ENCODE results near the gene FEV. TPM values are rescaled to one million over a fixed set of nuclear protein-coding genes. Genes with fewer than 3 reads are reported as not detected.

FEV gene
- total RNA-seq, 1 donor from 2014 or later = 0.56 TPM

- TF ChIP-seq CTCF (IDR thresholded peaks at IDR 0.05; ENCODE audit: unreplicated experiment) = no peak
- DNase-seq (ENCODE audit: low spot score) = no peak
These were observed 3.2 kb upstream of the FEV start for GRCh38 chr2:218988164-218988563.

DNA sequence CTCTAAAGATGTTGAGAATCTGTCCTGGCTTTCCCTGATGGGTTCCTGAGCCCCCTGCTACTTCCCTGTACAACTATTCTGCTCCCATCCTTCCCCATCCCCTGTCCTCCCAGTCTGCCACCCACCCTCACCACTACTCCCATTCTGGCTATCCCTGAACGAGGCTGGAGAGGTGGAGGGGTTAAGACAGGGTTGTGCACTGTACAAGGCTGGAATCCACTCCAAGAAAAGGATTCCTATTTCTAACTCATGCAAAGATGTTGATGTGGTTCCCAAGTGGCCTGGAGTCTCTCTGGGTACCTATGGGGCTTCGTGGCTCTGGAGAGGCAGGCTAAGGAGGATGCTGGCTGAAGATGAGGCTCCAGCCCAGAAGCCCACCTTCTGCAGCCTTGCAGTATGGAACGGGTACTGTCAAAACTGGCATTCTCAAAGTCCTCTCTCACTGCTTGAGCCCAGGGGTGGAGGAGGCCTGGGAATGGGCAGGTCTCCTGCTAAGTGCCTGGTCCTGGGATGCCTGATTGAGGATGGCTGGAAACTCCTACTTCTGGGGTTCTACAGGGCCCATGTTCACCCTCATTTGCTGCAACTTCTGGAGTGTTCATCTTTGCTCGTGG is 1.3 kb upstream of the FEV start:
- no peaks in the 10 kb centered on the region for H3K36me3 Mint-ChIP-seq (ENCODE audit: low read depth, unreplicated experiment)
- H3K4me1 Mint-ChIP-seq (ENCODE audit: unreplicated experiment) = peaks cover 9% of the 10 kb centered on the region
- no peak overlapping the region for H3K4me3 Mint-ChIP-seq (ENCODE audit: unreplicated experiment)
- no peaks in the 10 kb centered on the region for H3K9me3 Mint-ChIP-seq (ENCODE audit: unreplicated experiment)
- no peak overlapping the region for H3K27ac Mint-ChIP-seq (ENCODE audit: unreplicated experiment)
- peaks cover 50% of the 10 kb centered on the region for H3K27me3 Mint-ChIP-seq (ENCODE audit: unreplicated experiment)
- no peak for TF ChIP-seq CTCF (IDR thresholded peaks at IDR 0.05; ENCODE audit: unreplicated experiment)
- no peak for DNase-seq (ENCODE audit: low spot score)

More at GRCh38 chr2:218988164-218988563, 3.2 kb upstream of the FEV start:
- Mint-ChIP-seq H3K4me3 (ENCODE audit: unreplicated experiment) (no peak overlapping the region), H3K36me3 (ENCODE audit: low read depth, unreplicated experiment) (no peaks in the 10 kb centered on the region), H3K27ac (ENCODE audit: unreplicated experiment) (no peak overlapping the region), H3K4me1 (ENCODE audit: unreplicated experiment) (peaks cover 7% of the 10 kb centered on the region), H3K9me3 (ENCODE audit: unreplicated experiment) (no peaks in the 10 kb centered on the region), H3K27me3 (ENCODE audit: unreplicated experiment) (peaks cover 44% of the 10 kb centered on the region)

DNA sequence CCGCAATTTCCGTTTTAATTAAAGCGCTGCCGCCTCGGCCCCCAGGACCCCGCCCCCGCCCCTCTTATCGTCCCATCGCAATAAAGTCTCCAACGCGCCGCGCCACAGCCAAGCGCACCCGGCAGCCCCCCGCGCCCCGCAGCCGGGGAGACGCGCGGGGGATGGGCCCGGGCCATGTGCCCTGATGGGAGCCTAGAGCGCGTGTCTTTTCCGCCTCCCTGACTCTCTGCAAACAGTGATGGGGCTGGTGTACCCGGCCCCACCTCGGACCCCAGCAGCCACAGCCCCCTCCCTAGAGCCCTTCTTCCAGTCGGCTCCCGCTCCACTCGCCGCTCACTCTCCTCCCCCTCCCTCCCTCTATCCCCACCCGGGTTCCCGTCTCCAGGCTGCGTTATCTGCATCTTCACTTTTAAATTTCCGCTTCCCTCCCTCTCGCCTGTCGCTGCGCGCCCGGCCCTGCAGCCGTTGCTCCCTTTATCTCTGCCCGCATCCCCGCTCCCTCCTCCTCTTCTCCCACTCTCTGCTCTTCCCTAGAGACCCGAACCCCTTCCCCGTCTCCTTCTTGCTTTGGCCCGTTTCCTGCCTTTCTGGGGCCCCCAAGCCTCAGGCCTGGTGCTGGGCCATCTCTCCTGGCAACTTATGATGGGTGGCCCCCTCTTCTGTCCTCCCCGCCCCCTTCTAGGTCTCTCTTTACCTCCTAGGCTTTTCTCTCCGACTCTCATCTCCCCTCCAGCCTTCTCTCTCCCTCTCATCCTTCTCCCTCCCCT is 524 bp upstream of the FEV start:
- no peak for TF ChIP-seq CTCF (IDR thresholded peaks at IDR 0.05; ENCODE audit: unreplicated experiment)
- DNase-seq (ENCODE audit: low spot score) = no peak
- Mint-ChIP-seq H3K4me1 (ENCODE audit: unreplicated experiment) (peaks cover 13% of the 10 kb centered on the region), H3K27me3 (ENCODE audit: unreplicated experiment) (peaks cover 53% of the 10 kb centered on the region), H3K4me3 (ENCODE audit: unreplicated experiment) (no peak overlapping the region), H3K9me3 (ENCODE audit: unreplicated experiment) (no peaks in the 10 kb centered on the region), H3K27ac (ENCODE audit: unreplicated experiment) (no peak overlapping the region), H3K36me3 (ENCODE audit: low read depth, unreplicated experiment) (no peaks in the 10 kb centered on the region)

DNA sequence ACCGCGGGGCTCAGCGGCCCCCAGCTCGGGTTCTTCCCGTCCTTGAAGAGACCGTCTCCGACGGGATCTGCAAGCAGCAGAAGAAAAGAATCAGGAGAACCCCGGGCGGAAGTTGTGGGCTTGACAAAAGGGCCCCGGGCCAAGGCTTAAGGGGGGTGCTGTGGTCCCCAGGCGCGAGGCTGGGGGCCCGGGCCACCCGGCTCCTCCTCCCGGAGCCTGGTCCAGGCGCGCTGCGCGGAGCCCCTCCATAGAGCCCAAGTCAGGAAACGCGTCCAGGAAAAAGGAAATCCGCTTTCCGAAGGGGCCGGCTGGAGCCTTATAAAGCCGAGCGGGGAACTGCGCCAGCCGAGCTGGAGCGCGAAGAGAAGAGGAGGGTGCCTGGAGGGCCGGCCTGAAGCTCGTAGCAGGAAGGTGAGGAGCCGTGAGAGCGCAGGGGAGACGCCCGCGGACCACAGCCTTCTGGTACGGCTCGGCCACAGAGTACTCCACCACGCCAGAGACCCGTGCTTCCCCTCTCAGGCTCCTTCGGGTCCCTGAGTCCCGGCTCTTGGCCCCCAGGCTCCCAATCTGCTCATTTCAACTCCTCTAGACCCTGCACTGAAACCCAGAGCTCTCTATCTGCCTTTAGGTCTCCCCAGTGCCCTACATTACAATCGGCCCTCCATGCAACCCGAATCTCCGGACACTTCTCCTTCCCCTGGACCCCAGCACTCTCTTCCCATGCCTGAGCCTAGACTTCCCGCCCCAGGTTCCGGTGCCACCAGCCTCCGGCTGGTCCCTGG is 554 bp downstream of the FEV start:
- peak overlapping the region; percentile 87 for H3K4me3 Mint-ChIP-seq (ENCODE audit: unreplicated experiment)
- peaks cover 51% of the 10 kb centered on the region for H3K27me3 Mint-ChIP-seq (ENCODE audit: unreplicated experiment)
- no peak for TF ChIP-seq CTCF (IDR thresholded peaks at IDR 0.05; ENCODE audit: unreplicated experiment)
- peaks cover 13% of the 10 kb centered on the region for H3K4me1 Mint-ChIP-seq (ENCODE audit: unreplicated experiment)
- peak overlapping the region; percentile 86 for H3K27ac Mint-ChIP-seq (ENCODE audit: unreplicated experiment)
- DNase-seq (ENCODE audit: low spot score) = peak; percentile 88
- no peaks in the 10 kb centered on the region for H3K9me3 Mint-ChIP-seq (ENCODE audit: unreplicated experiment)
- no peaks in the 10 kb centered on the region for H3K36me3 Mint-ChIP-seq (ENCODE audit: low read depth, unreplicated experiment)

Data from endothelial cell (in vitro differentiated cells).